GM21737 (cell line): ENCODE results near the gene CTTN.
"Not testable (repeated sequence)": the region's sequence is repeated elsewhere in the genome, so short reads cannot be mapped to it uniquely, and the experiment has no call there.

ENCODE experiments used
- ATAC-seq: cut with Tn5 transposase; IDR thresholded peaks from one replicate; pipeline ENCODE4 v1.9.1; 2021; ENCODE audit warnings: mild to moderate bottlenecking, moderate library complexity; ENCODE audit not compliant: unreplicated experiment

Gene CTTN

DNA sequence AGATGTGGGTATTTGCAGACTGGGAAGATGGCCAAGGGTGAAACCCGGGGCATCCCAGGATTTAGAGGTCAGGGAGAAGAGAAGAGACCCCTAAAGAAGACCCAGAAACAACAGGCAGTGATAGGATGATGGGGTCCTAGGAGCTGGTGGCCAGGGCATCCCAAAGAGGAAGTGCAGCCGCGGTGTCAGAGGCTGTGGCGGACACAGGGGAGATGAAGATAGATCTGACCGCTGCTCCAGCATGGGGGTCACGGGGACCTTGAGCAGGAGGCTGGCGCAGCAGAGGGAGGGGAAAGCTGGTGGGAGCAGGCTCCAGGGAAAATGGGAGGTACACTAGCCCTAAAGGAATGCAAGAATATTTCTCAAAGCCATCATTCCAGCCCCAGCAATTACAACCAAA is 47.3 kb downstream of the CTTN start:
- no peak for ATAC-seq

DNA sequence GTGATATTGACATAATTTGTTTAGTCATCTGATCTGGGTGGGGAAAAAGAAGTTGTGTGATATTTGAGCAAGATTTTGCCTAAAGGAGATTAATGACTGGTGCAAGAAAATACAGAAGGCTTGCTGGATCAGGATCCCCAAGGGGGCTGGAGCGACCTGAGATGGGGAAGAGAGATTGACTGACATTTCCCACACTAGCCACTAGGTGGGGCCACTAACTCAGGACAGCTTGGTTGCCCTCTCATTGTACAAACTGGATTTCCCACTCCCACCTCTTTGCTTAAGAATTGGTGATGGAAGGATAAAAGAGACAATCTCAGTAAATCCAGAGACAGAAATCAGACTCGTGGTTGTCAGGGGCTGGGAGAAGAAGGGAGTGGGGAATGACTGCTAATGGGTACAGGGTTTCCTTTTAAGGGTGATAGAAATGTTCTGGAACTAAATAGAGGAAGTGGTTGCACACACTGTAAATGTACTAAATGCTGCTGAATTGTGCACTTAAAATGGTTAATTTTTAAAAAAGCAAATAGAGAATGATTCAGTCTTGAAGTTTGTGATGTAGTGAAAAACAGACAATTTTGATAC is 50.7 kb downstream of the CTTN start:
- no peak for ATAC-seq

DNA sequence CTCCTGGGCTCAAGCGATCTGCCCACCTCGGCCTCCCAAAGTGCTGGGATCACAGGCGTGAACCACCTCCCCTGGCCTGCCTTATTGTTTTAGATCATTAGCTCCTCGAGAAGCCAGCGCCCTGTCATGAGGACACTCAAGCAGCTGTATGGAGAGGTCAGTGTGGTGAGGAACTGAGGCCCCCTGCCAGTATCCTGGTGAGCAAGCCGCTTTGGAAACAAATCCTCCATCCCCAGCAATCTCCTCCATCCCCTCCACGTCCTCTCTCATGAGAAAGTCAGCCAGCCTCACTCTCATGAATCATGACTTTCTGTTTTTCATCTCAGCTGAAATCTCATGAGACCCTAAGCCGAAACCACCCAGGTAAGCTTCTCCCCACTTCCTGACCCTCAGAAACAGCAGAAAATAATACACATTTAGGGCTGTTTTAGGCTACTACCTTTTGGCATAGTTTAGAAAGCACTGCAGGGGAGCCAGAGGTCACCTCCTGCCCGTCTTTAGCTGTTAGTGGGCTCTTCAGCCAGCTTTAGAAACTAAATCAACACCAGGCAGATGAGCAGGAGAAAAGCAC is 56.0 kb downstream of the CTTN start:
- no peak for ATAC-seq

DNA sequence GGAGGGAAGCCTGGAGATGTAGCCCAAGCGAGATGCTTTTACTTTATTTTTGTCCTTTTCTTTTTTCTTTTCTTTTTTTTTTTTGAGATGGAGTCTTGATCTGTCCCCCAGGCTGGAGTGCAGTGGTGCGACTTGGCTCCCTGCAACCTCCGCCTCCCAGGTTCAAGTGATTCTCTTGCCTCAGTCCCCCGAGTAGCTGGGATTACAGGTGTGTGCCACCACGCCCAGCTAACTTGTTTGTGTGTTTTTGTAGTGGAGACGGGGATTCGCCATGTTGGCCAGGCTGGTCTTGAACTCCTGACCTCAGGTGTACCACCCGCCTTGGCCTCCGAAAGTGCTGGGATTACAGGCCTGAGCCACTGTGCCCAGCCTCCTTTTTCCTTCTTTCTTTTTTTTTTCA is 56.5 kb downstream of the CTTN start:
- ATAC-seq: not testable (repeated sequence)

DNA sequence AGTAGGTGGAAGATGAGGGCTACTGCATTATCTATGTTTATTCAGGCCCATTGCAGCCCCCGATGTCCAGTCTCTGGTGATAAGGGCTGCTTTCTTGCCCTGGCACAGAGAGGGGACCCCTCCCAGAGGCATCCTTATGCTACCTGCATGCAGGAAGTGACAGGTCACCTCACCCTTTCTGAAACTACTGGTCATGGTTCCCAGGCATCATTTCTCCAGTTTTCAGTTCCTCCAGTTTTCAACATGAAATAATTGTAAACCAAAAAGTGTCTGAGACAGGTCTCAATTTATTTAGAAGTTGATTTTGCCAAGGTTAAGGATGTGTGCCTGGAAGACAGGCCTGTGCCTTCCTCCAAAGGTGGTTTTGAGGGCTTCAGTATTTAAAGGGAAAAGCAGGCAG is 57.0 kb downstream of the CTTN start:
- ATAC-seq: no peak

DNA sequence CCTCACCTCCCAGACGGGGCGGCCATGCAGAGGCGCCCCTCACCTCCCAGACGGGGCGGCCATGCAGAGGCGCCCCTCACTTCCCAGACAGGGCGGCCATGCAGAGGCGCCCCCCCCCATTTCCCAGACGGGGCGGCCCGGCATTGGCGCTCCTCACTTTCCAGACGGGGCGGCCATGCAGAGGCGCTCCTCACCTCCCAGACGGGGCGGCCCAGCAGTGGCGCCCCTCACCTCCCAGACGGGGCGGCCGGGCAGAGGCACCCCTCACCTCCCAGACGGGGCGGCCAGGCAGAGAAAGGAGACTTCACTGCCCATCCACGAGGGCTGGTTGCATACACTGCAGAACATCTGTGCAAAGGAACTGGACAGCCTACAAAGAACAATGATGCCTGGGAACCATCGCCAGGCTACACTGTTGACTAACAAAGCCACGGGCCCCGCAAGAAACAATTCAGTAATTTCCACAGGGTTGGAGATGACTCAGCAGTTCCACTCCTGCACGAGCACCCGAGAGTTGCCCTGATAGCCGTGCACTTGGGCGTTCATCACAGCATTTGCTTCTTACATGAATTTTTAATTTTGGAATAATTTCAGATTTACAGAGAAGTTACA is 58.7 kb downstream of the CTTN start:
- no peak for ATAC-seq

DNA sequence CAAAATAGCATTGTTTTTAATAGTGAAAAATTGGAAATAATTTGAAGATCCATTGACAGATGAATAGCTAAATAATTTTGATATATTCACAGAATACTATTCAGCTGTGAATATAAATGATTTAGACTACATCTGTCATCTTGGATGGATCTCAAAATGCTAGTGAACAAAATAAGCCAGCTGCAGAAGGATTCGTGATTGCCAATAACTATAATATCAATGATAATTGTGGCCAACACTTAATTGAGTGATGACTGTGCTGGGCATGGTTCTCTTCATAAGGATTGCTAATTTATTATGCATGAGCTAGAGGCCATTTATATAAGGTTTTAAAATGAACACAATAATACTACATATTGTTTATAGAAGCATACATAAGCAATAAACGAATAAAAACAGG is 60.4 kb downstream of the CTTN start:
- no peak for ATAC-seq

DNA sequence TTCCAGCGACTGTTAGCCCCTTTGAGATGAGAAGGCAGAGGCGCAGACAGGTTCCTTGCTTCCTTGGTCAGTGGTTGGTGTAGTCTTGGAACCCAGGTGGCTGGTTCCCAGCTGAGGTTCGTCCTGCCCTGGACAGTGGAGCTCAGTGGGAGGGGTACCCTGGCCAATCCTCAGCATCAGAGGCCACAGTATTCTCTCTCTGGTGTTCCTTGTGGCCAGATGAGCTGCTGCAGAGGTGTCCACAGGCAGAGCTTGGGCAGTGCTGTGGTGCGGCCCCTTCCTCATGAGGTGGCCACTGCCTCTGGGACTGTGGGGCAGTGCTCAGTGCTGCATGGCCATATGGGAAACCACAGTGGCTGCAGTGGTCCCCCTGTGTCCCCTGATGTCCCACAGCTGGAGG is 61.8 kb downstream of the CTTN start:
- ATAC-seq: no peak

DNA sequence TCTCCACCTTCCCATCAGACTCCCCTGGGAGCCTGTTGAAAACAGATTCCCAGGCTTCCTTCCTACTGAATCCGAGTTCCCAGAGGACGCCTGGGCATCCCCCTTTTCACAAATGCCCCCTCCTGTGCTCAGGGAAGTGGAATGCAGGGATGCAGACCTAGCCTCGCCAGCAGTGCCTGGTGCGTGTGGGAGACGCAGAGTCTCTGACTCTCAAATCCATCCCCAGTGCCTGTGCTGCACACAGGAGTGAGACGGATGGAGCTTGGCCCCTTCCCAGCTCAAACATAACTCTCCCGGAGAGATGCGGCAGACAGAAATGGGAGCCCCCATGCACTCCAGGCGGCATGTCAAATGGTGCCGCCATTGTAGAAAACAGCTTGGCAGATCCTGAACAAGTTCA is 62.6 kb downstream of the CTTN start:
- ATAC-seq: no peak

DNA sequence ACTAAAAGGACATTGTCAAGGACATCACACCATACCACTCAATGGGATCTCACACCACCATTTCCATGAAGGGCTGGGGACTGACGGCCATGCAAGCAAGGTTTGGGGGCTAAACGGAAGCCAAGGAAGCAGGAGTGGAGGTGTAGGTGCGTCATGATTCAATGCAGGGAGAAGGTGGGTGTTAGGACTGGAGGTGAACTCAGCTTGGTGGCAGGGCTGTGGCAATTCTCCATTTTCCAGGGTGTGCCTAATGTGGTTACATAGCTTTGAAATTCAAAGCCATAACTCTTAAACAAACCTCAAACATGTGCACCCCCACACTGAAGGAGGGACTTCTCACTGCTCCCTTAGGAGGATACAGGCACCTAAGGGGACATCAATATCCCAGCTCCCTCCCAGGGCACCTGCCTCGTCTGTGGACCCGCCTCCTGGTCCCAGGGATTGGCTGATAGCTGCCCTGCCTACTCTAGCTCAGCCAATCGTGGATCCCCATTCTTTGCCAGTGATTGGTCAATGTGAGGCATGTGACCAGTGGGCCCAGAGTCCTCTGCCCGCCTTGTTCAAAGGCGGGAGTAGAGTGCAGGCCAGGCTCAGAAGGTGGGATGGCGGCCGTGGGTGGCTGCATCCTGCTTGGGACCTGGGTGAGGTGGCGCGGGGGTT is 64.6 kb downstream of the CTTN start:
- no peak for ATAC-seq

DNA sequence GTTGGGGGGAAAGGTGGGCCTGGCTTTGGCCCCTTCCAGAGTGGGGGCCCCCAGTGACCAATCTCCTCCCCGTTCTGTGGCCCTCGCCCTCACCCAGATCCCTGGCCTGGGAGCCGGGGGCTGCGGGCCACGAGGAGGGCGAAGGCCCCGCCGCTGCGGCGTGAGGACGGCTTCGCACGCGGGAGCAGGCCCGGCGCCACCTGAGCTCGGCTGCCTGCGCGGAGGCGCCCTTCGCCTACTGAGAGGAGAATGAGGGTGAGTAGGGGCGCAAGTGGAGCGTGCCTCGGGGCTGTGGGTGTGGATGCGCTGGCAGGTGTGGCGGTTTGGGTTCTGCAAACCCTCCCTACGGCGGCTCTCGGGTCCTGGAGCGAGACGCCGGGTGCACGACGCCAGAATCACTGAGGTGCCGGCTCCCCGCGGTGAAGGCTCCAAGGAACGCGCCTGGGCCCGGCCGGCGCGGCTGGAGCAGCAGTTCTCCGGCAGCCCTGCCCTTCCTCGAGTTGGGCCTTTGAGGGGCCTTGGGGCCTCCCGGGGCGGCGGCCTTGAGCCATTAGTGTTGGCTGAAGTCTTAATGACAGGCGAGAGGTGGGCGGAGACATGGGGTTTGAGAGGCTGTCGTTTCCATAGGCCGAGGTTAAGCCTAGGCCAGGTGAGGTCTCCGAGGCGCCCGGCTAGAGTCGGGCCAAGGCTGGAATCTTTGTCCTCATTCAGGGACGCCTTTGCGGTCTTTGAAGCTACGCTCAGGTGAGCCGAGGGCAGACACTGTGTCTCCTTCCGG is 65.3 kb downstream of the CTTN start:
- no peak for ATAC-seq

DNA sequence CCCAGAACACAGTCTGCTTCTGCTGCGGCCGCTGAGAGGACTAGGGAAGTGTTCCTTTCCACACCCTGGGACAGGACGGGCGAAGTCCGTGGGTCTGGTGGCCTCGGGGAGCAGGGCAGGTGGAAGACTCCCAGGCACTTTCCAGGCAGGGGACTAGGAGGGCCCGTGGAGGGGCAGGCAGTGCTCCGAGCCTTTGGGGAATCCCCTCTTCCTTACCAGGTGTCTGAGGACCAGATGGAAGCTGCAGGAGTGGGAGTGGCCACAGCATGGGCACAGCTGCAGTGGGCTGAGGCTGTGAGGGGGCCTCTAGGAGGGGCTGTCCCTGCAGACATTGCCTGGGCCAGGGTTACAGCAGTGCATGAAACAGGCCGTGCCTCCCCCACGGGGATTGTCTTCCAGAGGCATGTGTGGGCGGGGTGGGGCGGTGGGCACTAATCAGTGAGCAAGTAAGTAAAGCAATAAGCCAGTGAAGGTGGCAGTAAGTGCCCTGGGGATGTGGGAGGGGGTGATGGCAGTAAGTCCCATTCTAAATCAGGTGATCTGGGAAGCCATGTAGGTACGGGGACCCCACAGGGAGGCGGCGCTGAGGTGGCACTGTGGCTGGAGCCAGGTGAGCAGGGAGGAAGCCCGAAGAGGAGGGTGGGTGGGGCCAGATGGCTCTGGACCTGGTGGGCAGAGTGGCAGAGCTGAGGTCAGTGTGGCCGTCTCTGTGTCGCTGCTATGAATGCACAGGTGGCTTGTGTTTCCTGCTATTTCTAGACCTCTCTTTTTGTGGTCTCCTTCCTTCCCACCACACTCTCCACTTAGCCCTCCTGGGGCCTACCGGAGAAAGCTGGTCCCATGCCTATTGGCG is 66.4 kb downstream of the CTTN start:
- ATAC-seq: no peak

DNA sequence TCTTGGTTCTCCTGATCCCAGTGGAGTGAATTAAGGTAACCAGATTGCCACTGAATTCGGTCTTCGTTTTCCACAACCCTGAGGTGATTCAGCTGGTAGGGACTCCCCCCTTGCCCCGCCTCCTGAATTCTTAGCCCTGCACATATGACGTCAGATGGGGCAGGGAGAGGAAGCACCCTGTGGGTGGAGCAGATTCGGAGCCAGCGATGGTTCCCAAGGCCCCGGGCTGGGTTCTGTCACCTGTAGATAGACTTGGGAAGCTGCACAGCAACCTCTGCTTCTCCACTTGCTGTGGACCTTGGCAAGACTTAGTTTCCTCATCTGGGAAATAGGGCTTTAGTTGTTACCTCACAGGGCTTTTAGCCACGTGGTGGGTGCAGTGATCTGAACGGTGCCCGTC is 67.8 kb downstream of the CTTN start:
- no peak for ATAC-seq

DNA sequence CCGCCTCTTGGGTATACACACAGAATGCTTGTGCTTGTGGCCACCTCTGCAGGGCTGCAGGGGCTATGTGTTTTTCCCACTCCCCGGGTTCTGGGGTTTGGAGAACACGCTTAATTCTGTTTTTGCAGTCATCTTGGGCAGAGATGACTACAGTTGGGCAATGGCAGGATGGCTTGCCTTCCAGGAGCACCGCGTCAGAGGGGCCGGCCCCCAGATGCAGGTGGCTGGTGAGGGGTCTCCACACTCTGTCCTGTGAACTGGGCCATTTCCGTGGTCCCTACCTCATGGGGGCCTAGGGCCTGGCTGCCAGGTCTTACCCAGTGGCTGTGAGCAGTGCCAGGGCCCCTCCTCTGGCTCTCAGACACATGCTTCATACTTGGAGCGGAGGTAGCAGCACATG is 68.3 kb downstream of the CTTN start:
- ATAC-seq: no peak

DNA sequence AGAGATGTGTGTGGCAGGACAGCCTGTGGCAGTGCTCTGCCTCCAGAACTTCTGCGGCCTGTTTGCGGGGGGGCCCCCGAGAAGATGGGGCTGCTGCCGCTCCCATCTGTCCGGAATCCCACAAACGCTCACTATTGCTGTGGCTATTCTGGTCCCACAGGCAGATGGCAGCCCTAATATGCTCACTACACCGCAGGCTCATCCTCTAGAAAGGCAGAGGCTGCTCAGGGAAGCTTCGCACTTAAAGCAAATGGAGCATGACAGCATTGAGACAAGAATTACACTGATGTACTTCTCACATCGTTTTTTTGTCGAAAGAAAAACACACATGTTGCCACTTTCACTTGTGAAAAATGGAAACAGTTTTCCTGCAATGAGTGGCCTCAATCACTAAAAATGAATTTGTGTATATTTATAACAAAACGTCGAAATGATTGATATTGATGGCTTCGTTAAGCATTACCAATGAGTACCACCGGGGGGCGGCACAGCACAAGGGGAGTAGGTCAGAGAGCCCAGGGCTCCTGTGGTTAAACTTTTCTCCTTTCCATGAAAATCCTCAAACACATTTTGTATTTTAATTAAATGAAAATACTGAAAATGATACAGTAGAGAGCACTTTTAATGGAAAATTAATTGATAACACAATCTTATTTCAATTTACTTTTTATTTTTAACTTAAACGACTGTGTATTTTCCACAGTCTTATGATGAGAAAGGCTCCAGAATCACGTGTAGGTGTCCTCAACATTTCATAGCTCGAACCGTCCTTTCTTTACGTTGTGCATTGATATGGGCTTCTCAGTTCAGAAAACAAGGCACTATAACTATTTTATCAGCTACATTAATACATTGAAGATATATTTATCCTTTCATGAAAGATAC is 69.1 kb downstream of the CTTN start:
- no peak for ATAC-seq

DNA sequence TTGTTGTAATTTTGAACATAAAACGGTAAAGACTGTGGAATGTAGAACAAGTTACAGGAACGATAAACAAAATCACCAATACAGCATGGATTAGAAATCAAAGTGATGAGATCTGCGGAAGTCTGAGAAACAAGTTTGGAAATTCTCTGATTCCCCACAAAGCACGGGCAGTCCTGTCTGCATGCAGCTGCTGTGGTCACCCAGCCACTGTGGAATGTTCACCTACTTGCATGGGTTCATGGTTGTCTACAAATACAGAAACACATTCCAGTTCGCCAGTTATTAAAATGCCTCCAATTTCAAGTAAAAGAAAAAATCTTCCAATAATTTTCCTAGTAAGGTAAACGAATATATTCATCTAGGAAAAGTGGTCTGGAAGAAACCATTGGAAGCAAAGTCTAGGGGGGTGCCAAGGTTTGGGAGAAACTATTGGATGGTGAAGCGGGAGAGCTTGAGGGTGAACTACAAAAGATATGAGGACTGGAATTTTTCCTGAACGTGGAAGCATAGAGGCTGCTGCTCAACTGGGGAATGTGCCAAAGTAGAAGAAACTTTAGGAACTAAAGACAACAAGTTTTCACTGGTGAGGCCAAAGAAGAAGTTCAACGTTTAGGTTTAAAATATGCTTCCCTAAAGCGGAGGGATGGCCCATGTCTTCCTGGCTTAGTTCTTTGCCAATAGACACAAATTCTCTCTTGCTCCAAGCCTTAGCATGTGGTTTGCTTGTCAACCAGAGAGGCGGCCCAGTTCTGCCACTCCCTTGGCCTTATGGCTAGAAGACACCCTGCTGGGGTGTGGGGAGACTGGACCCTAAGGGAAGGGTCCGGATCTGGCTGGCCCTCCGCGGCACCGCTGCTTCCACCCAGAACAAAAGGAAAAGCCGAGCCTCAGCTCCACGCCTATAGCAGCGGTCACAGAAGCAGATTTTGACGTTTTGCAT is 70.2 kb downstream of the CTTN start:
- ATAC-seq: no peak

DNA sequence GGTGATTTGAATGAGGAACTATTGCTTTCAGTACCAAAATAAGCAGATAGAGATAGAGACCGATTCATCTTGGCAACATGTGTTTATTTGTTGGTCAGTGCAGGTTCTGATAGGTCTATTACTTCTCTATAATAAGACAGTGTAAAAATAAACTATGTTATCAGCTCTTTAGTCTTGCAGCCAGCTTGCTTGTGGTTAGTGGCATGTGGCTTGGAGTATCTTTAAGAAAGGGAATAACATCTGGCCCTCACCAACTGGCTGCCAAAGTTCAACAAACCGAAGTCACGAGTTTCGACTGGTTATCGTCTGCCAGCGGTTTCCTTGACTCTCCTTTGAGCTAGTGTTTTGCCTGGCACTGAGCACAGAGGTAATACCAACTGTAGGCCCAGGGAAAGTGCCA is 71.8 kb downstream of the CTTN start:
- ATAC-seq: no peak

DNA sequence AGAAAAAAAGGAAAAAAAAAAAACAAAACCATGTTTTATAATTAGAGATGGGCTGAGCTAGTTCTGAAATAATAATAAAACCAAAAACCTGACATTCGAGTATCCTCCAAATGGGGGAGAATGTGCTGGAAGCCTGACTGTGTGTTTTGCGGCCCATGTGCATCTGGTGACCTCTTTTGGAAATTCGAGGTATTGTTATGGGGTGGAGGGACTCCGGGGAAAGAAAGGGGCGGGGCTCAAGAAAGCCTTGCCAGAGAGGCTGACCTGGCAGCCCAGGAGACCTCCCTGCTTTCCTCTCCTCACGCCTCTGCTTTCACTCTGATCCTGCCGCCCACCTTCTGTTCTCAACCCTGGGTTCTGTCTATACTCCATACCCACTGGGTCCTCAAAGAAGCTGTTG is 72.9 kb downstream of the CTTN start:
- ATAC-seq: no peak

DNA sequence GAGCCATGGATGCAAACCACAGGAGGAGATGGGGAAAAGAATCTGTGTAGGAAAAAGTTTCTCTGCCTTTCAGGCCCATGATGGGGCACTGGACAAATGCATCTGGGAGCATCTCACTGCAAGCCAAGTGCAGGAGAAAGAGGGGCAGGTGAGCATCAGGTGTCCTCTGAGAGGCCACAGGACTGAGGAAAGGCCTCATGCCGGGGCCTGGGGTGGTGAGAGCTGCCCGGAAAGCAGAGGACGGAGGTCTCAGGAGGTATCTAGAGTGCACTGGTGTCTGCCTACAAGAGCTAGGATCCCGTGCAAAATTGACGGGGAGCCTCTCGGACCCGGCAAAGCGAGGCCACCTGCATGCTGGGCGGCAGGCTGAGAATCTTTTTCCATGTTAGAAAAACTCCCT is 73.9 kb downstream of the CTTN start:
- ATAC-seq: no peak
